ENCODE results near the gene KCNIP1. TPM values are rescaled to one million over a fixed set of nuclear protein-coding genes. Genes with fewer than 3 reads are reported as not detected.
A peak's percentile ranks its signal among the peaks of the same experiment; 100 is the strongest.

KCNIP1 gene
- total RNA-seq, 1 donor from 2014 or later, result 8.7 TPM

- Mint-ChIP-seq H3K27me3 (ENCODE audit: low read depth) (no peaks in the 10 kb centered on the region), H3K9me3 (ENCODE audit: low read depth) (no peaks in the 10 kb centered on the region), H3K27ac (ENCODE audit: unreplicated experiment) (no peak overlapping the region), H3K36me3 (ENCODE audit: low read depth) (no peaks in the 10 kb centered on the region), H3K4me1 (ENCODE audit: low read depth) (peaks cover 17% of the 10 kb centered on the region), H3K4me3 (ENCODE audit: unreplicated experiment) (no peak overlapping the region)
- TF ChIP-seq, protein P1, sequence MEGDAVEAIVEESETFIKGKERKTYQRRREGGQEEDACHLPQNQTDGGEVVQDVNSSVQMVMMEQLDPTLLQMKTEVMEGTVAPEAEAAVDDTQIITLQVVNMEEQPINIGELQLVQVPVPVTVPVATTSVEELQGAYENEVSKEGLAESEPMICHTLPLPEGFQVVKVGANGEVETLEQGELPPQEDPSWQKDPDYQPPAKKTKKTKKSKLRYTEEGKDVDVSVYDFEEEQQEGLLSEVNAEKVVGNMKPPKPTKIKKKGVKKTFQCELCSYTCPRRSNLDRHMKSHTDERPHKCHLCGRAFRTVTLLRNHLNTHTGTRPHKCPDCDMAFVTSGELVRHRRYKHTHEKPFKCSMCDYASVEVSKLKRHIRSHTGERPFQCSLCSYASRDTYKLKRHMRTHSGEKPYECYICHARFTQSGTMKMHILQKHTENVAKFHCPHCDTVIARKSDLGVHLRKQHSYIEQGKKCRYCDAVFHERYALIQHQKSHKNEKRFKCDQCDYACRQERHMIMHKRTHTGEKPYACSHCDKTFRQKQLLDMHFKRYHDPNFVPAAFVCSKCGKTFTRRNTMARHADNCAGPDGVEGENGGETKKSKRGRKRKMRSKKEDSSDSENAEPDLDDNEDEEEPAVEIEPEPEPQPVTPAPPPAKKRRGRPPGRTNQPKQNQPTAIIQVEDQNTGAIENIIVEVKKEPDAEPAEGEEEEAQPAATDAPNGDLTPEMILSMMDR (IDR thresholded peaks at IDR 0.05), result no peak
- no peak for DNase-seq (ENCODE audit: low spot score)
These were observed 30.2 kb upstream of the KCNIP1 start for GRCh38 chr5:170473642-170474041.

DNA sequence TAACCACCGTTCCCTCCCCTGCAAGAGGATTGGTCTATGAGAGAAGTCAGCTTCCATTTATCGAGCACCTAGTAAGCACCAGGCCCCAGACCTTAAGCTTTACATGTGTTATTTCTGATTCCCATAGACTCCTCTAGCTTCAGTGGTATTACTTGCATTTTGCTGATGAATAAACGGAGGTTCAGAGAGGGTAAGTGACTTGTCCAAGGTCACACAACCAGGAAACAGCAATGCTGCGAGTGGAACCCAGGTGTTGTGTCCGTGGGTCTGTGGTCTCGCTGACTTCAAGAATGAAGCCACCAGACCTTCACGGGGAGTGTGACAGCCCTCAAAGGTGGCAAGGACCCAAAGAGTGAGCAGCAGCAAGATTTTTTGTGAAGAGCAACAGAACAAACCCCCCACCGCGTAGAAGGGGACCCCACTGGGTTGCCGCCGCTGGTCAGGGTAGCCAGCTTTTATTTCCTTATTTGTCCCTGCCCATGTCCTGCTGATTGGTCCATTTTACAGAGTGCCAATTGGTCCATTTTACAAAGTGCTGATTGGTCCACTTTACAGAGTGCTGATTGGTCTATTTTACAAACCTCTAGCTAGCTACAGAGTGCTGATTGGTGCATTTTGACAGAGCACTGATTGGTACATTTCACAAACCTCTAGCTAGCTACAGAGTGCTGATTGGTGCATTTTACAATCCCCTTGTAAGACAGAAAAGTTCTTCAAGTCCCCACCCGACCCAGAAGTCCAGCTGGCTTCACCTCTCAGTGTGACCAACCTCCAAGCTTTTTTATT is 29.1 kb upstream of the KCNIP1 start:
- H3K9me3 Mint-ChIP-seq (ENCODE audit: low read depth), result no peaks in the 10 kb centered on the region
- TF ChIP-seq, protein P1 (IDR thresholded peaks at IDR 0.05), result no peak
- no peaks in the 10 kb centered on the region for H3K27me3 Mint-ChIP-seq (ENCODE audit: low read depth)
- H3K36me3 Mint-ChIP-seq (ENCODE audit: low read depth), result no peaks in the 10 kb centered on the region
- DNase-seq (ENCODE audit: low spot score), result no peak
- peaks cover 26% of the 10 kb centered on the region for H3K4me1 Mint-ChIP-seq (ENCODE audit: low read depth)
- H3K27ac Mint-ChIP-seq (ENCODE audit: unreplicated experiment), result peak overlapping the region; percentile 15
- no peak overlapping the region for H3K4me3 Mint-ChIP-seq (ENCODE audit: unreplicated experiment)

DNA sequence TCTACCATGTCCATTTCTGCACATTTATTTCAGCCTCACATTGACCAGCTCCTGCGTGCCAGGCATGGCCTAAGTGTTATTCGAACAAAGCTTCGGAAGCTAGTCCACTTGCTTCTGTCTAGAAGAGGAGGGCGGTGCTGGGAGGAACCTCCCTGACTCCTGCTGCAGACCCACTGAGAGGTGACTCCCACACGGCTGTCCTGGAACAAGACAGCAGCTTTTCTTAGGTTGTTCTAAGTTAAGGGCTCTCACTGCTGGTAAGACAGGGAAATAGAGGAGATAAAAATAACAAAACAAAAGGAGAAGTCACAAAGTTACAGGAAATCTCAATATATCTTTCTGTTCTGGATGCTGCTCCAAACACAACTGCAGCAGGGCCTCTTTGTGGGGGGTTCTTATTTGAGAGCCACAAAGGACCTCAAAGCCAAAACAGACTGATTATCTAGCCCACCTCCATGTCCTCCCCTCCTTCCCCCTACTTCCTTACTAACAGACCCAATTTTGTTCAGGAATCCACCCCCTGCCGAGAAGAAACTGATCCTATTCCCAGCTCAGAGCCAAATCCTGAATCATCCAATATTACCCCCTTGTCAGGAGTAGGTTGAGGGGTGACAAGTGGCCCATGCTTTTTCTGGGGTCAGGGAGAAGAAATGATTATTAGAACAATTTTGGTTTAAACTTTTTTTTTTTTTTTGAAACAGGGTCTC is 28.4 kb upstream of the KCNIP1 start:
- Mint-ChIP-seq H3K4me1 (ENCODE audit: low read depth) (peaks cover 29% of the 10 kb centered on the region), H3K9me3 (ENCODE audit: low read depth) (no peaks in the 10 kb centered on the region), H3K36me3 (ENCODE audit: low read depth) (no peaks in the 10 kb centered on the region), H3K27me3 (ENCODE audit: low read depth) (no peaks in the 10 kb centered on the region), H3K27ac (ENCODE audit: unreplicated experiment) (peak overlapping the region; percentile 15), H3K4me3 (ENCODE audit: unreplicated experiment) (no peak overlapping the region)
- no peak for DNase-seq (ENCODE audit: low spot score)
- TF ChIP-seq, protein P1 (IDR thresholded peaks at IDR 0.05), result no peak

- no peak overlapping the region for H3K4me3 Mint-ChIP-seq (ENCODE audit: unreplicated experiment)
- no peak overlapping the region for H3K27ac Mint-ChIP-seq (ENCODE audit: unreplicated experiment)
- H3K4me1 Mint-ChIP-seq (ENCODE audit: low read depth), result peaks cover 29% of the 10 kb centered on the region
- TF ChIP-seq, protein P1 (IDR thresholded peaks at IDR 0.05), result no peak
- no peaks in the 10 kb centered on the region for H3K36me3 Mint-ChIP-seq (ENCODE audit: low read depth)
- H3K27me3 Mint-ChIP-seq (ENCODE audit: low read depth), result no peaks in the 10 kb centered on the region
- no peak for DNase-seq (ENCODE audit: low spot score)
- no peaks in the 10 kb centered on the region for H3K9me3 Mint-ChIP-seq (ENCODE audit: low read depth)
These were observed 27.1 kb upstream of the KCNIP1 start for GRCh38 chr5:170476704-170477103.

- H3K4me1 Mint-ChIP-seq (ENCODE audit: low read depth), result peaks cover 29% of the 10 kb centered on the region
- H3K27me3 Mint-ChIP-seq (ENCODE audit: low read depth), result no peaks in the 10 kb centered on the region
- no peaks in the 10 kb centered on the region for H3K9me3 Mint-ChIP-seq (ENCODE audit: low read depth)
- no peak overlapping the region for H3K27ac Mint-ChIP-seq (ENCODE audit: unreplicated experiment)
- no peak for DNase-seq (ENCODE audit: low spot score)
- H3K4me3 Mint-ChIP-seq (ENCODE audit: unreplicated experiment), result no peak overlapping the region
- TF ChIP-seq, protein P1 (IDR thresholded peaks at IDR 0.05), result no peak
- H3K36me3 Mint-ChIP-seq (ENCODE audit: low read depth), result no peaks in the 10 kb centered on the region
These were observed 25.9 kb upstream of the KCNIP1 start for GRCh38 chr5:170477906-170478305.
